OCI-LY1 (cell line): ENCODE data around the gene ZNF385D.

ENCODE experiments used
- H2AFZ ChIP-seq: fragments of 200-600 bp; sonication (generic), shearing (Covaris generic); 2 replicates; pipeline ENCODE4 v1.6.0; 2014; ENCODE audit warnings: antibody characterized with exemption, mild to moderate bottlenecking, low read length
- H3F3A ChIP-seq: fragments of 200-600 bp; sonication (generic), shearing (Covaris generic); 2 replicates; pipeline ENCODE4 v1.6.0; 2014; ENCODE audit warnings: mild to moderate bottlenecking, antibody characterized with exemption, low read length, moderate library complexity; ENCODE audit not compliant: insufficient read depth
- H3K27ac ChIP-seq: fragments of 200-600 bp; sonication (generic); 2 replicates; pipeline ENCODE4 v1.5.1; 2014; ENCODE audit warnings: low read length, mixed run types, mild to moderate bottlenecking, low read depth; ENCODE audit not compliant: poor library complexity, severe bottlenecking
- H3K27me3 ChIP-seq: fragments of 200-600 bp; sonication (generic); 2 replicates; pipeline ENCODE4 v1.6.0; 2014; ENCODE audit warnings: antibody characterized with exemption, mild to moderate bottlenecking, low read length, moderate library complexity; ENCODE audit not compliant: insufficient read depth
- H3K36me3 ChIP-seq: fragments of 200-600 bp; sonication (generic); 2 replicates; pipeline ENCODE4 v1.6.1; 2014; ENCODE audit warnings: mild to moderate bottlenecking, antibody characterized with exemption, low read length, moderate library complexity, mixed read lengths; ENCODE audit not compliant: insufficient read depth
- H3K4me1 ChIP-seq: fragments of 200-600 bp; sonication (generic); 2 replicates; pipeline ENCODE4 v1.5.1; 2014; ENCODE audit warnings: mild to moderate bottlenecking, low read length, moderate library complexity; ENCODE audit not compliant: insufficient read depth, severe bottlenecking
- H3K4me2 ChIP-seq: fragments of 200-600 bp; sonication (generic), shearing (Covaris generic); 2 replicates; pipeline ENCODE4 v1.6.1; 2014; ENCODE audit warnings: low read length
- H3K4me3 ChIP-seq: fragments of 200-600 bp; sonication (generic); 2 replicates; pipeline ENCODE4 v1.5.1; 2014; ENCODE audit warnings: low read length, low read depth, mild to moderate bottlenecking, mixed read lengths; ENCODE audit not compliant: poor library complexity, severe bottlenecking
- H3K79me2 ChIP-seq: fragments of 200-600 bp; shearing (Covaris generic); 2 replicates; pipeline ENCODE4 v1.6.1; 2016; ENCODE audit warnings: mixed run types, low read length, mixed read lengths; ENCODE audit not compliant: insufficient read depth
- H3K9ac ChIP-seq: fragments of 200-600 bp; sonication (generic), shearing (Covaris generic); 2 replicates; pipeline ENCODE4 v1.6.1; 2014; ENCODE audit warnings: mild to moderate bottlenecking, low read length, mixed read lengths
- H3K9me2 ChIP-seq: fragments of 200-600 bp; sonication (generic), shearing (Covaris generic); 2 replicates; pipeline ENCODE4 v1.6.1; 2014; ENCODE audit warnings: low read depth, mild to moderate bottlenecking, low read length, mixed read lengths
- H3K9me3 ChIP-seq: fragments of 200-600 bp; shearing (Covaris generic); 2 replicates; pipeline ENCODE4 v1.6.1; 2014; ENCODE audit warnings: low read length, mixed read lengths
- H4K20me1 ChIP-seq: fragments of 200-600 bp; sonication (generic), shearing (Covaris generic); 2 replicates; pipeline ENCODE4 v1.6.0; 2016; ENCODE audit warnings: mild to moderate bottlenecking, low read length; ENCODE audit not compliant: insufficient read depth
- CTCF ChIP-seq: fragments of 200-600 bp; sonication (generic), shearing (Covaris generic); IDR thresholded peaks from 2 replicates; pipeline ENCODE4 v1.5.1; 2017; ENCODE audit warnings: mild to moderate bottlenecking, antibody characterized with exemption, low read length, moderate library complexity, mixed read lengths
- EZH2 ChIP-seq: fragments of 200-600 bp; sonication (generic), shearing (Covaris generic); IDR thresholded peaks from 2 replicates; pipeline ENCODE4 v1.8.0; 2017; ENCODE audit warnings: borderline replicate concordance, mixed run types, mild to moderate bottlenecking, antibody characterized with exemption, low read length, moderate library complexity, mixed read lengths

ZNF385D gene

GRCh38 chr3:21752749-21753347, 1.8 kb upstream of the ZNF385D start:
- no peaks in the 10 kb centered on the region for H3K9me2 ChIP-seq
- H3K4me2 ChIP-seq, result no peak overlapping the region
- TF ChIP-seq CTCF (peak; percentile 69), EZH2 (no peak)
- no peak overlapping the region for H3K4me3 ChIP-seq
- no peaks in the 10 kb centered on the region for H3K27me3 ChIP-seq
- no peak overlapping the region for H3K9ac ChIP-seq
- H3K36me3 ChIP-seq, result no peaks in the 10 kb centered on the region
- no peaks in the 10 kb centered on the region for H3F3A ChIP-seq
- H3K9me3 ChIP-seq, result no peaks in the 10 kb centered on the region
- no peaks in the 10 kb centered on the region for H3K79me2 ChIP-seq
- H4K20me1 ChIP-seq, result no peaks in the 10 kb centered on the region
- H2AFZ ChIP-seq, result no peak overlapping the region
- H3K27ac ChIP-seq, result no peak overlapping the region
- no peaks in the 10 kb centered on the region for H3K4me1 ChIP-seq

- H2AFZ ChIP-seq, result no peak overlapping the region
- H3K79me2 ChIP-seq, result no peaks in the 10 kb centered on the region
- no peak overlapping the region for H3K27ac ChIP-seq
- no peaks in the 10 kb centered on the region for H3K36me3 ChIP-seq
- no peaks in the 10 kb centered on the region for H3K4me1 ChIP-seq
- no peak overlapping the region for H3K4me2 ChIP-seq
- no peaks in the 10 kb centered on the region for H3F3A ChIP-seq
- no peaks in the 10 kb centered on the region for H3K9me2 ChIP-seq
- no peak overlapping the region for H3K9ac ChIP-seq
- no peak overlapping the region for H3K4me3 ChIP-seq
- no peaks in the 10 kb centered on the region for H3K27me3 ChIP-seq
- H3K9me3 ChIP-seq, result no peaks in the 10 kb centered on the region
- H4K20me1 ChIP-seq, result no peaks in the 10 kb centered on the region
- TF ChIP-seq EZH2 (no peak), CTCF (no peak)
Measured at GRCh38 chr3:21751886-21752285, 876 bp upstream of the ZNF385D start.

- H3K4me2 ChIP-seq, result no peak overlapping the region
- no peaks in the 10 kb centered on the region for H3K27me3 ChIP-seq
- TF ChIP-seq CTCF (no peak), EZH2 (no peak)
- no peak overlapping the region for H2AFZ ChIP-seq
- no peaks in the 10 kb centered on the region for H3K9me3 ChIP-seq
- no peaks in the 10 kb centered on the region for H4K20me1 ChIP-seq
- no peaks in the 10 kb centered on the region for H3F3A ChIP-seq
- no peak overlapping the region for H3K9ac ChIP-seq
- no peaks in the 10 kb centered on the region for H3K9me2 ChIP-seq
- no peaks in the 10 kb centered on the region for H3K79me2 ChIP-seq
- no peaks in the 10 kb centered on the region for H3K36me3 ChIP-seq
- H3K27ac ChIP-seq, result no peak overlapping the region
- no peaks in the 10 kb centered on the region for H3K4me1 ChIP-seq
- H3K4me3 ChIP-seq, result no peak overlapping the region
Measured at GRCh38 chr3:21750080-21750696, 822 bp downstream of the ZNF385D start.
